Measurements from ENCODE around the gene PARK7.

PARK7 gene

DNA sequence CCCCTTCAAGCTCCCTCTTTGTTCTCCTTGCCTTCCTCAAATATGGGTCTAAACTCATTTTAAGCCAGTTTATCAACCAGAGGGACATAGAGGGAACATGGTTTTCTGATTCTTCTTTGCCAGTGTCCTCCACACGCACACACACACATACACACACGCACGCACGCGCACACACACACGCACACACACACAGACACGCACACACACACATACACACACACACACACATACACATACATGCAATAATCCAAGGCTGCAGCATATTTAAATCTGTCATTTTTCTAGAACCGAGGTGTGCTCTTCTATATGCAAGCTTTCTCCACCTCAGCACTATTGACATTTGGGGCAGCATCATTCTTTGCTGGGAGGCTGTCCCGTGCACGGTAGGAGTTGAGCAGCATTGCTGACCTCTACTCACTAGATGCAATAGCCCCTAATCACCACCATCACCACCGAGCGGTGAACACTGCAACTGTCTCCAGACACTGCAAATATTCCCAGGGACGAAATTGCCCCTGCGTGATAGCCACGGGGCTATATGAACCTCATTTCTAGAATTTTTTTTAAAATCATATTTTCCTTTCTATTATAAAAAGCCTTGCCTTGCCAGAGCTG is 28.9 kb upstream of the PARK7 start:
- no peak overlapping the region for H2AFZ ChIP-seq (ENCODE audit: low read depth, low read length, severe bottlenecking)
- H4K20me1 ChIP-seq (ENCODE audit: low read depth, low read length), result no peaks in the 10 kb centered on the region
- H3K4me2 ChIP-seq (ENCODE audit: low read depth, low read length, poor library complexity, severe bottlenecking), result no peak overlapping the region
- H3K9me3 ChIP-seq (ENCODE audit: insufficient read depth, low read length), result no peaks in the 10 kb centered on the region
- H3F3A ChIP-seq (ENCODE audit: insufficient read depth), result no peaks in the 10 kb centered on the region
- no peaks in the 10 kb centered on the region for H3K36me3 ChIP-seq (ENCODE audit: low read length)
- H3K9ac ChIP-seq (ENCODE audit: low read length), result no peak overlapping the region
- H3K79me2 ChIP-seq (ENCODE audit: insufficient read depth, low read length), result no peaks in the 10 kb centered on the region
- TF ChIP-seq CTCF (IDR thresholded peaks at IDR 0.05; ENCODE audit: insufficient read depth, low read length, poor library complexity, severe bottlenecking), result no peak
- no peak for TF ChIP-seq EZH2phosphoT487 (conservative IDR thresholded peaks at IDR 0.05; ENCODE audit: low read length)
- H3K9me2 ChIP-seq (replicated peaks; ENCODE audit: insufficient read depth, low read length), result no peaks in the 10 kb centered on the region
- no peak overlapping the region for H3K27ac ChIP-seq (ENCODE audit: low read depth, low read length)
- no peak overlapping the region for H3K4me3 ChIP-seq (ENCODE audit: insufficient read depth, low read length, poor library complexity, severe bottlenecking)
- no peaks in the 10 kb centered on the region for H3K27me3 ChIP-seq (ENCODE audit: low read length)

GRCh38 chr1:7938070-7938469 is 23.4 kb upstream of the PARK7 start:
- no peak overlapping the region for H3K9ac ChIP-seq (ENCODE audit: low read length)
- H3K79me2 ChIP-seq (ENCODE audit: insufficient read depth, low read length), result no peaks in the 10 kb centered on the region
- H3K9me3 ChIP-seq (ENCODE audit: insufficient read depth, low read length), result no peaks in the 10 kb centered on the region
- H3K4me2 ChIP-seq (ENCODE audit: low read depth, low read length, poor library complexity, severe bottlenecking), result no peak overlapping the region
- H3K27me3 ChIP-seq (ENCODE audit: low read length), result 0 out of 2 replicates have a peak, but pooled peaks cover 3% of the 10 kb centered on the region
- no peaks in the 10 kb centered on the region for H3F3A ChIP-seq (ENCODE audit: insufficient read depth)
- no peak overlapping the region for H3K4me3 ChIP-seq (ENCODE audit: insufficient read depth, low read length, poor library complexity, severe bottlenecking)
- H3K27ac ChIP-seq (ENCODE audit: low read depth, low read length), result no peak overlapping the region
- no peak overlapping the region for H2AFZ ChIP-seq (ENCODE audit: low read depth, low read length, severe bottlenecking)
- TF ChIP-seq CTCF (IDR thresholded peaks at IDR 0.05; ENCODE audit: insufficient read depth, low read length, poor library complexity, severe bottlenecking) (no peak), EZH2phosphoT487 (conservative IDR thresholded peaks at IDR 0.05; ENCODE audit: low read length) (no peak)
- H3K9me2 ChIP-seq (replicated peaks; ENCODE audit: insufficient read depth, low read length), result no peaks in the 10 kb centered on the region
- no peaks in the 10 kb centered on the region for H4K20me1 ChIP-seq (ENCODE audit: low read depth, low read length)
- H3K36me3 ChIP-seq (ENCODE audit: low read length), result no peaks in the 10 kb centered on the region

GRCh38 chr1:7940034-7940433 is 21.5 kb upstream of the PARK7 start:
- Histone ChIP-seq H3K9me3 (ENCODE audit: insufficient read depth, low read length) (no peaks in the 10 kb centered on the region), H4K20me1 (ENCODE audit: low read depth, low read length) (no peaks in the 10 kb centered on the region), H3K9ac (ENCODE audit: low read length) (no peak overlapping the region), H3K27me3 (ENCODE audit: low read length) (0 out of 2 replicates have a peak, but pooled peaks cover 3% of the 10 kb centered on the region), H3K4me3 (ENCODE audit: insufficient read depth, low read length, poor library complexity, severe bottlenecking) (no peak overlapping the region), H3K27ac (ENCODE audit: low read depth, low read length) (no peak overlapping the region), H3F3A (ENCODE audit: insufficient read depth) (no peaks in the 10 kb centered on the region), H3K36me3 (ENCODE audit: low read length) (no peaks in the 10 kb centered on the region), H3K79me2 (ENCODE audit: insufficient read depth, low read length) (no peaks in the 10 kb centered on the region), H2AFZ (ENCODE audit: low read depth, low read length, severe bottlenecking) (no peak overlapping the region), H3K4me2 (ENCODE audit: low read depth, low read length, poor library complexity, severe bottlenecking) (no peak overlapping the region), H3K9me2 (replicated peaks; ENCODE audit: insufficient read depth, low read length) (no peaks in the 10 kb centered on the region)
- no peak for TF ChIP-seq CTCF (IDR thresholded peaks at IDR 0.05; ENCODE audit: insufficient read depth, low read length, poor library complexity, severe bottlenecking)
- TF ChIP-seq EZH2phosphoT487 (conservative IDR thresholded peaks at IDR 0.05; ENCODE audit: low read length), result no peak

All from SU-DHL-6 (cell line).